SK-N-SH treated with all-trans-retinoic acid at 6 μM for 48 hours (cell line): ENCODE results near the gene HEATR1.

Experiments used
- ATAC-seq: fragments of 200-7000 bp; cut with Tn5 transposase; 3 replicates; pipeline ENCODE4 v1.9.1; 2020; ENCODE audit warnings: mild to moderate bottlenecking, moderate library complexity
- ARNTL ChIP-seq: fragments of 450-650 bp; formaldehyde crosslinking; IDR thresholded peaks from 2 replicates; pipeline ENCODE4 v1.5.0; 2020; ENCODE audit warnings: low read depth, mild to moderate bottlenecking, moderate library complexity, borderline replicate concordance
- BACH2 ChIP-seq: fragments of 250-450 bp; sonication (Bioruptor Pico); IDR thresholded peaks from 2 replicates; pipeline ENCODE4 v1.9.0; 2021; ENCODE audit warnings: mild to moderate bottlenecking, borderline replicate concordance
- CSDC2 ChIP-seq: fragments of 250-450 bp; sonication (Bioruptor Pico); IDR thresholded peaks from 2 replicates; pipeline ENCODE4 v1.5.0; 2020; ENCODE audit warnings: mild to moderate bottlenecking, moderate library complexity
- ESRRG ChIP-seq: fragments of 250-450 bp; sonication (Bioruptor Pico); IDR thresholded peaks from 2 replicates; pipeline ENCODE4 v1.6.1; 2021; ENCODE audit warnings: mild to moderate bottlenecking
- ISL1 ChIP-seq: fragments of 250-450 bp; sonication (Bioruptor Pico); IDR thresholded peaks from 2 replicates; pipeline ENCODE4 v2.1.2; 2022; ENCODE audit warnings: mild to moderate bottlenecking, moderate library complexity
- OSR1 ChIP-seq: fragments of 250-450 bp; sonication (Bioruptor Pico); IDR thresholded peaks from 2 replicates; pipeline ENCODE4 v1.8.0; 2022; ENCODE audit warnings: moderate library complexity, mild to moderate bottlenecking, inconsistent platforms
- PPARA ChIP-seq: fragments of 250-450 bp; sonication (Bioruptor Pico); IDR thresholded peaks from 2 replicates; pipeline ENCODE4 v1.5.0; 2020; ENCODE audit warnings: mild to moderate bottlenecking, borderline replicate concordance
- SNAI2 ChIP-seq: fragments of 250-450 bp; sonication (Bioruptor Pico); IDR thresholded peaks from 2 replicates; pipeline ENCODE4 v1.5.0; 2020; ENCODE audit warnings: mild to moderate bottlenecking, moderate library complexity
- TCF4 ChIP-seq: fragments of 250-450 bp; sonication (Bioruptor Pico); IDR thresholded peaks from 2 replicates; pipeline ENCODE4 v1.8.0; 2021; ENCODE audit warnings: mild to moderate bottlenecking, moderate library complexity, borderline replicate concordance
- TOX ChIP-seq: fragments of 250-450 bp; sonication (Bioruptor Pico); IDR thresholded peaks from 2 replicates; pipeline ENCODE4 v1.8.0; 2021; ENCODE audit warnings: mild to moderate bottlenecking, moderate library complexity, borderline replicate concordance
- ZC3H10 ChIP-seq: fragments of 250-450 bp; sonication (Bioruptor Pico); IDR thresholded peaks from 2 replicates; pipeline ENCODE4 v1.5.1; 2021; ENCODE audit warnings: mild to moderate bottlenecking, moderate library complexity
- ZFP30 ChIP-seq: fragments of 450-650 bp; formaldehyde crosslinking; IDR thresholded peaks from 2 replicates; pipeline ENCODE4 v1.5.0; 2022; ENCODE audit warnings: mild to moderate bottlenecking, moderate library complexity
- ZNF565 ChIP-seq: fragments of 450-650 bp; formaldehyde crosslinking; conservative IDR thresholded peaks from 2 replicates; pipeline ENCODE4 v1.5.0; 2020; ENCODE audit warnings: low read depth, mild to moderate bottlenecking, moderate library complexity
- ZNF70 ChIP-seq: fragments of 450-650 bp; formaldehyde crosslinking; IDR thresholded peaks from 2 replicates; pipeline ENCODE4 v1.5.0; 2020; ENCODE audit warnings: mild to moderate bottlenecking, moderate library complexity
- TF ChIP-seq, protein P1 (sequence below): fragments of 250-450 bp; sonication (Bioruptor Pico); IDR thresholded peaks from 2 replicates; pipeline ENCODE4 v1.8.0; 2021; ENCODE audit warnings: low read depth, mild to moderate bottlenecking, moderate library complexity, borderline replicate concordance
- TF ChIP-seq, protein P2 (sequence below): fragments of 250-450 bp; sonication (Bioruptor Pico); IDR thresholded peaks from 2 replicates; pipeline ENCODE4 v1.5.1; 2020; ENCODE audit warnings: low read depth, mild to moderate bottlenecking, moderate library complexity
- TF ChIP-seq, protein P3 (sequence below): fragments of 250-450 bp; sonication (Bioruptor Pico); IDR thresholded peaks from 2 replicates; pipeline ENCODE4 v1.8.0; 2020; ENCODE audit warnings: mild to moderate bottlenecking, moderate library complexity, borderline replicate concordance
- TF ChIP-seq, protein P4 (sequence below): fragments of 250-450 bp; sonication (Bioruptor Pico); IDR thresholded peaks from 2 replicates; pipeline ENCODE4 v1.5.0; 2020; ENCODE audit warnings: mild to moderate bottlenecking, moderate library complexity
- TF ChIP-seq, protein P5 (sequence below): fragments of 250-450 bp; sonication (Bioruptor Pico); IDR thresholded peaks from 2 replicates; pipeline ENCODE4 v1.5.1; 2021; ENCODE audit warnings: mild to moderate bottlenecking, moderate library complexity

The HEATR1 gene

DNA sequence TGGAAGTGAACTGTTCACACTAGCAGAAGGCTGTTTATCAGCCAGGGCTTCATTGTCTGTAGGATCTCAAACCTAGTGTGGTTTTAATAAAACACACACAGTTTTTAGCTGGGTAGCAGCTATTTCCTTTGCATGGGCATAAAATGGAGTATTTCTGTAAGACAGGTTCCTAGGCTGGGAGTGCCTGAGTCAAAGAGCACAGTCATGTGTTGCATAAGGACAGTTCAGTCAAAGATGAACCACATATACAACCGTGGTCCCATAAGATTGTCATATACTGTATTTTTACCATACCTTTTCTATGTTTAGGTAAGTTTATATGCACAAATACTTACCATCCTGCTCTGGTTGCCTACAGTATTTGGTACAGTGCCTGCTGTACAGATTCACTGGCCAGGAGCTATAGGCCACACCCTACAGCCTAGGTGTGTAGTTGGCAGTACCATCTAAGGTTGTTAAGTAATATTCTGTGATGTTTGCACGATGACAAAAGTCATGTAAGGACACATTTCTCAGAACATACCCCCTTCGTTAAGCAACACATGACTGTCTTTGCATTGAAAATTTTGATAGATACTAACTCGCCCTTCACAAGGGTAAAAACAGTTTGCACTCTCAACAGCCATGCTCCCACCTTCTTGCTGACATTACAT is 63.4 kb downstream of the HEATR1 start:
- TF ChIP-seq CSDC2 (CRISPR knock-in tag) (no peak), ESRRG (CRISPR knock-in tag) (no peak), ISL1 (CRISPR knock-in tag) (no peak), SNAI2 (CRISPR knock-in tag) (no peak), ARNTL (no peak), ZNF565 (CRISPR knock-in tag) (no peak), ZC3H10 (CRISPR knock-in tag) (no peak)
- TF ChIP-seq, protein P1, sequence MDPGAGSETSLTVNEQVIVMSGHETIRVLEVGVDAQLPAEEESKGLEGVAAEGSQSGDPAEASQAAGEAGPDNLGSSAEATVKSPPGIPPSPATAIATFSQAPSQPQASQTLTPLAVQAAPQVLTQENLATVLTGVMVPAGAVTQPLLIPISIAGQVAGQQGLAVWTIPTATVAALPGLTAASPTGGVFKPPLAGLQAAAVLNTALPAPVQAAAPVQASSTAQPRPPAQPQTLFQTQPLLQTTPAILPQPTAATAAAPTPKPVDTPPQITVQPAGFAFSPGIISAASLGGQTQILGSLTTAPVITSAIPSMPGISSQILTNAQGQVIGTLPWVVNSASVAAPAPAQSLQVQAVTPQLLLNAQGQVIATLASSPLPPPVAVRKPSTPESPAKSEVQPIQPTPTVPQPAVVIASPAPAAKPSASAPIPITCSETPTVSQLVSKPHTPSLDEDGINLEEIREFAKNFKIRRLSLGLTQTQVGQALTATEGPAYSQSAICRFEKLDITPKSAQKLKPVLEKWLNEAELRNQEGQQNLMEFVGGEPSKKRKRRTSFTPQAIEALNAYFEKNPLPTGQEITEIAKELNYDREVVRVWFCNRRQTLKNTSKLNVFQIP (CRISPR knock-in tag), result no peak
- TF ChIP-seq, protein P2, sequence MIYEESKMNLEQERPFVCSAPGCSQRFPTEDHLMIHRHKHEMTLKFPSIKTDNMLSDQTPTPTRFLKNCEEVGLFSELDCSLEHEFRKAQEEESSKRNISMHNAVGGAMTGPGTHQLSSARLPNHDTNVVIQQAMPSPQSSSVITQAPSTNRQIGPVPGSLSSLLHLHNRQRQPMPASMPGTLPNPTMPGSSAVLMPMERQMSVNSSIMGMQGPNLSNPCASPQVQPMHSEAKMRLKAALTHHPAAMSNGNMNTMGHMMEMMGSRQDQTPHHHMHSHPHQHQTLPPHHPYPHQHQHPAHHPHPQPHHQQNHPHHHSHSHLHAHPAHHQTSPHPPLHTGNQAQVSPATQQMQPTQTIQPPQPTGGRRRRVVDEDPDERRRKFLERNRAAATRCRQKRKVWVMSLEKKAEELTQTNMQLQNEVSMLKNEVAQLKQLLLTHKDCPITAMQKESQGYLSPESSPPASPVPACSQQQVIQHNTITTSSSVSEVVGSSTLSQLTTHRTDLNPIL (CRISPR knock-in tag), result no peak
- TF ChIP-seq, protein P3, sequence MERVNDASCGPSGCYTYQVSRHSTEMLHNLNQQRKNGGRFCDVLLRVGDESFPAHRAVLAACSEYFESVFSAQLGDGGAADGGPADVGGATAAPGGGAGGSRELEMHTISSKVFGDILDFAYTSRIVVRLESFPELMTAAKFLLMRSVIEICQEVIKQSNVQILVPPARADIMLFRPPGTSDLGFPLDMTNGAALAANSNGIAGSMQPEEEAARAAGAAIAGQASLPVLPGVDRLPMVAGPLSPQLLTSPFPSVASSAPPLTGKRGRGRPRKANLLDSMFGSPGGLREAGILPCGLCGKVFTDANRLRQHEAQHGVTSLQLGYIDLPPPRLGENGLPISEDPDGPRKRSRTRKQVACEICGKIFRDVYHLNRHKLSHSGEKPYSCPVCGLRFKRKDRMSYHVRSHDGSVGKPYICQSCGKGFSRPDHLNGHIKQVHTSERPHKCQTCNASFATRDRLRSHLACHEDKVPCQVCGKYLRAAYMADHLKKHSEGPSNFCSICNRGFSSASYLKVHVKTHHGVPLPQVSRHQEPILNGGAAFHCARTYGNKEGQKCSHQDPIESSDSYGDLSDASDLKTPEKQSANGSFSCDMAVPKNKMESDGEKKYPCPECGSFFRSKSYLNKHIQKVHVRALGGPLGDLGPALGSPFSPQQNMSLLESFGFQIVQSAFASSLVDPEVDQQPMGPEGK (CRISPR knock-in tag), result no peak
- ATAC-seq, result no peak

DNA sequence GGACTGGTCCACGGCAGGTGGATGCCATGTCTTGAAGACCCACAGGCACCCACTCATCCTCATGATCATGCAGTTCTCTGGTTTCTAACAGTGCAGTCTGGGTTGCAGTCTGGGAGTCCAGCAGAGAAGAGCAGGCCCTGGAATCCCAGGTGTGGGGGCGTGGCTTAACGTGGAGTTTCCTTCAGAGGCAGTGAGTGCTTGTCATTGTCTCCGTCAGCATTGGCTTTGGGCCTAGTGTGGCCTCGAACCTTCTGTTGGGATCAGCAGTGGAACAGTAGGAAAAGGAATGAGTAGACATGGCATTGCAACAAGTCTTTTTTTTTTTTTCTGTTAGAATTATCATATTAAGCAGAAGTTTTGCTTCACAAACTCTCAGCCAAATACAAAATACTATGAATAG is 67.8 kb downstream of the HEATR1 start:
- TF ChIP-seq TCF4 (CRISPR knock-in tag), result no peak
- no peak for TF ChIP-seq ZNF70 (CRISPR knock-in tag)
- TF ChIP-seq PPARA (CRISPR knock-in tag), result no peak
- TF ChIP-seq CSDC2 (CRISPR knock-in tag), result no peak
- TF ChIP-seq ZNF565 (CRISPR knock-in tag), result no peak
- TF ChIP-seq, protein P3 (CRISPR knock-in tag), result no peak
- TF ChIP-seq, protein P4, sequence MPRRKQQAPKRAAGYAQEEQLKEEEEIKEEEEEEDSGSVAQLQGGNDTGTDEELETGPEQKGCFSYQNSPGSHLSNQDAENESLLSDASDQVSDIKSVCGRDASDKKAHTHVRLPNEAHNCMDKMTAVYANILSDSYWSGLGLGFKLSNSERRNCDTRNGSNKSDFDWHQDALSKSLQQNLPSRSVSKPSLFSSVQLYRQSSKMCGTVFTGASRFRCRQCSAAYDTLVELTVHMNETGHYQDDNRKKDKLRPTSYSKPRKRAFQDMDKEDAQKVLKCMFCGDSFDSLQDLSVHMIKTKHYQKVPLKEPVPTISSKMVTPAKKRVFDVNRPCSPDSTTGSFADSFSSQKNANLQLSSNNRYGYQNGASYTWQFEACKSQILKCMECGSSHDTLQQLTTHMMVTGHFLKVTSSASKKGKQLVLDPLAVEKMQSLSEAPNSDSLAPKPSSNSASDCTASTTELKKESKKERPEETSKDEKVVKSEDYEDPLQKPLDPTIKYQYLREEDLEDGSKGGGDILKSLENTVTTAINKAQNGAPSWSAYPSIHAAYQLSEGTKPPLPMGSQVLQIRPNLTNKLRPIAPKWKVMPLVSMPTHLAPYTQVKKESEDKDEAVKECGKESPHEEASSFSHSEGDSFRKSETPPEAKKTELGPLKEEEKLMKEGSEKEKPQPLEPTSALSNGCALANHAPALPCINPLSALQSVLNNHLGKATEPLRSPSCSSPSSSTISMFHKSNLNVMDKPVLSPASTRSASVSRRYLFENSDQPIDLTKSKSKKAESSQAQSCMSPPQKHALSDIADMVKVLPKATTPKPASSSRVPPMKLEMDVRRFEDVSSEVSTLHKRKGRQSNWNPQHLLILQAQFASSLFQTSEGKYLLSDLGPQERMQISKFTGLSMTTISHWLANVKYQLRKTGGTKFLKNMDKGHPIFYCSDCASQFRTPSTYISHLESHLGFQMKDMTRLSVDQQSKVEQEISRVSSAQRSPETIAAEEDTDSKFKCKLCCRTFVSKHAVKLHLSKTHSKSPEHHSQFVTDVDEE, result no peak
- no peak for TF ChIP-seq SNAI2 (CRISPR knock-in tag)
- TF ChIP-seq, protein P5, sequence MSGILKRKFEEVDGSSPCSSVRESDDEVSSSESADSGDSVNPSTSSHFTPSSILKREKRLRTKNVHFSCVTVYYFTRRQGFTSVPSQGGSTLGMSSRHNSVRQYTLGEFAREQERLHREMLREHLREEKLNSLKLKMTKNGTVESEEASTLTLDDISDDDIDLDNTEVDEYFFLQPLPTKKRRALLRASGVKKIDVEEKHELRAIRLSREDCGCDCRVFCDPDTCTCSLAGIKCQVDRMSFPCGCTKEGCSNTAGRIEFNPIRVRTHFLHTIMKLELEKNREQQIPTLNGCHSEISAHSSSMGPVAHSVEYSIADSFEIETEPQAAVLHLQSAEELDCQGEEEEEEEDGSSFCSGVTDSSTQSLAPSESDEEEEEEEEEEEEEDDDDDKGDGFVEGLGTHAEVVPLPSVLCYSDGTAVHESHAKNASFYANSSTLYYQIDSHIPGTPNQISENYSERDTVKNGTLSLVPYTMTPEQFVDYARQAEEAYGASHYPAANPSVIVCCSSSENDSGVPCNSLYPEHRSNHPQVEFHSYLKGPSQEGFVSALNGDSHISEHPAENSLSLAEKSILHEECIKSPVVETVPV (CRISPR knock-in tag), result no peak
- TF ChIP-seq ZFP30 (CRISPR knock-in tag), result no peak
- no peak for TF ChIP-seq ZC3H10 (CRISPR knock-in tag)
- TF ChIP-seq OSR1, result no peak
- TF ChIP-seq ARNTL, result no peak
- TF ChIP-seq BACH2 (CRISPR knock-in tag), result no peak
- TF ChIP-seq TOX (CRISPR knock-in tag), result no peak
- no peak for ATAC-seq
